Measurements from ENCODE around the gene SMAD1. TPM values are rescaled to one million over a fixed set of nuclear protein-coding genes. Genes with fewer than 3 reads are reported as not detected.

Gene SMAD1
- total RNA-seq, 1 experiment from 2014 or later: 27.9 TPM

DNA sequence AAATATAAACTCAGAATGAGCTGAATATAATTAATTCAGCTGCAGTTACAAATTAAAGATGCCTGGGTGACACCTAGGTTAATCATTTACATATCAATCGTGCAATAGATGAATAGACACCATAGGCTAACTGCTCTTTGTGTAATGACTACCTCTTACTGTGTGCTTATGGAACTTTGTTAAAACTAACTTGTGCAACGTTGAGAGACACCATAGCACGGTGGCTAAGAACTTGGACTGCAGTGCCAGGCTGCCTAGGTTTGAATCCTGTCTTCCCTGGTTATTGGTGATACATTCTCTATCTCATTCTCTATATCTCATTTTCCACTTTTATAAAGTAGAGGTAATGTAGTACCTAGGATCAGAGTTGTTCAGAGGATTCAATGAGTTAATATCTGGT is 46.9 kb downstream of the SMAD1 start:
- no peaks in the 10 kb centered on the region for H3K27me3 Mint-ChIP-seq (ENCODE audit: insufficient read depth, unreplicated experiment)
- no peaks in the 10 kb centered on the region for H3K9me3 Mint-ChIP-seq (ENCODE audit: unreplicated experiment)
- intact Hi-C loops (cut with micrococcal nuclease): no loop called here
- no peak for TF ChIP-seq CTCF (IDR thresholded peaks at IDR 0.05; ENCODE audit: unreplicated experiment)
- ChIA-PET CTCF (interaction anchor here (0.6 kb wide), 1 partner anchor 99 kb away, joined by 3 read pairs; no protein-coding TSS in a partner anchor), POLR2A (interaction anchor here (1.1 kb wide), 1 partner anchor 13 kb away, joined by 3 read pairs; no protein-coding TSS in a partner anchor)
- no peaks in the 10 kb centered on the region for H3K36me3 Mint-ChIP-seq (ENCODE audit: insufficient read depth, unreplicated experiment)
- no peak overlapping the region for H3K4me3 Mint-ChIP-seq (ENCODE audit: unreplicated experiment)
- BruUV-seq (replicated peaks): no TSS peak
- DNase-seq (ENCODE audit: unreplicated experiment): no peak
- H3K27ac Mint-ChIP-seq (ENCODE audit: low read depth, unreplicated experiment): no peak overlapping the region
- peaks cover 25% of the 10 kb centered on the region for H3K4me1 Mint-ChIP-seq (ENCODE audit: insufficient read depth, unreplicated experiment)

- H3K4me3 Mint-ChIP-seq (ENCODE audit: unreplicated experiment): no peak overlapping the region
- H3K4me1 Mint-ChIP-seq (ENCODE audit: insufficient read depth, unreplicated experiment): peaks cover 20% of the 10 kb centered on the region
- BruUV-seq (replicated peaks): no TSS peak
- no peaks in the 10 kb centered on the region for H3K27me3 Mint-ChIP-seq (ENCODE audit: insufficient read depth, unreplicated experiment)
- intact Hi-C loops (cut with micrococcal nuclease): no loop called here
- no peak for DNase-seq (ENCODE audit: unreplicated experiment)
- no peaks in the 10 kb centered on the region for H3K9me3 Mint-ChIP-seq (ENCODE audit: unreplicated experiment)
- ChIA-PET CTCF (no interaction called here), POLR2A (no interaction called here)
- TF ChIP-seq CTCF (IDR thresholded peaks at IDR 0.05; ENCODE audit: unreplicated experiment): no peak
- H3K36me3 Mint-ChIP-seq (ENCODE audit: insufficient read depth, unreplicated experiment): peaks cover 10% of the 10 kb centered on the region
- no peak overlapping the region for H3K27ac Mint-ChIP-seq (ENCODE audit: low read depth, unreplicated experiment)
Observed at GRCh38 chr4:145530189-145530588, 48.5 kb downstream of the SMAD1 start.

DNA sequence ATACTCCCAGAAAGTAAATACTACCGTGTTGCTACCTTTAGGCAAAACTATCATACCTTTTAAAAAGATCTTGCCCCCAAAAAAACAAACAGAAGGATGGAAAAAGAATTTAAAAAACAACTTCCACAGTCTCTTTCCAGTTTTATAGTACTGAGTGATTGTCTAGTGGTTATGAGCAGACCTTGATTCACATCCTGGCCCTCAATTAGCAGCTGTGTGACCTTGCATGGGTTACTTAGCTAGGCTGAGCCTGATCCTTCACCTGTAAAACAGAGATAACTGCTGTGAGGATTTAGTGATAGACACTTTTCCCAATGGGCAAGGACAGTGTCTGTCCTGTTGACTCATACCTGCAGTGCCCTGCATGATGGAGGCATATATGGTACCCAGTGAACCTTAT is 49.0 kb downstream of the SMAD1 start:
- DNase-seq (ENCODE audit: unreplicated experiment): no peak
- no peak overlapping the region for H3K27ac Mint-ChIP-seq (ENCODE audit: low read depth, unreplicated experiment)
- H3K27me3 Mint-ChIP-seq (ENCODE audit: insufficient read depth, unreplicated experiment): no peaks in the 10 kb centered on the region
- no peaks in the 10 kb centered on the region for H3K9me3 Mint-ChIP-seq (ENCODE audit: unreplicated experiment)
- ChIA-PET POLR2A (interaction anchor here (0.6 to 1.6 kb wide), 3 partner anchors 14 to 17 kb away, joined by 3 to 4 read pairs (median 3); no protein-coding TSS in a partner anchor), CTCF (no interaction called here)
- no TSS peak for BruUV-seq (replicated peaks)
- H3K4me1 Mint-ChIP-seq (ENCODE audit: insufficient read depth, unreplicated experiment): peaks cover 20% of the 10 kb centered on the region
- TF ChIP-seq CTCF (IDR thresholded peaks at IDR 0.05; ENCODE audit: unreplicated experiment): no peak
- intact Hi-C loops (cut with micrococcal nuclease): no loop called here
- peaks cover 12% of the 10 kb centered on the region for H3K36me3 Mint-ChIP-seq (ENCODE audit: insufficient read depth, unreplicated experiment)
- no peak overlapping the region for H3K4me3 Mint-ChIP-seq (ENCODE audit: unreplicated experiment)

GRCh38 chr4:145531223-145531622 is 49.6 kb downstream of the SMAD1 start:
- intact Hi-C loops (cut with micrococcal nuclease): no loop called here
- Mint-ChIP-seq H3K27ac (ENCODE audit: low read depth, unreplicated experiment) (no peak overlapping the region), H3K36me3 (ENCODE audit: insufficient read depth, unreplicated experiment) (peaks cover 12% of the 10 kb centered on the region), H3K27me3 (ENCODE audit: insufficient read depth, unreplicated experiment) (no peaks in the 10 kb centered on the region), H3K4me3 (ENCODE audit: unreplicated experiment) (no peak overlapping the region), H3K9me3 (ENCODE audit: unreplicated experiment) (no peaks in the 10 kb centered on the region), H3K4me1 (ENCODE audit: insufficient read depth, unreplicated experiment) (peaks cover 20% of the 10 kb centered on the region)
- ChIA-PET POLR2A (interaction anchor here (0.6 to 2.7 kb wide), 5 partner anchors 13 to 22 kb away, joined by 3 to 9 read pairs (median 3); no protein-coding TSS in a partner anchor), CTCF (no interaction called here)
- no peak for TF ChIP-seq CTCF (IDR thresholded peaks at IDR 0.05; ENCODE audit: unreplicated experiment)
- no TSS peak for BruUV-seq (replicated peaks)
- no peak for DNase-seq (ENCODE audit: unreplicated experiment)
